ENCODE data around the gene TCEANC. TPM values are rescaled to one million over a fixed set of nuclear protein-coding genes. Genes with fewer than 3 reads are reported as not detected.
"Not testable (repeated sequence)": the region's sequence is repeated elsewhere in the genome, so short reads cannot be mapped to it uniquely, and the experiment has no call there.

Gene TCEANC, protein sequence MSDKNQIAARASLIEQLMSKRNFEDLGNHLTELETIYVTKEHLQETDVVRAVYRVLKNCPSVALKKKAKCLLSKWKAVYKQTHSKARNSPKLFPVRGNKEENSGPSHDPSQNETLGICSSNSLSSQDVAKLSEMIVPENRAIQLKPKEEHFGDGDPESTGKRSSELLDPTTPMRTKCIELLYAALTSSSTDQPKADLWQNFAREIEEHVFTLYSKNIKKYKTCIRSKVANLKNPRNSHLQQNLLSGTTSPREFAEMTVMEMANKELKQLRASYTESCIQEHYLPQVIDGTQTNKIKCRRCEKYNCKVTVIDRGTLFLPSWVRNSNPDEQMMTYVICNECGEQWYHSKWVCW
- polyA plus RNA-seq: 1 to 10 TPM in 1 of 2 donors, under 1 TPM in 1; 0.85 to 1.2 TPM

DNA sequence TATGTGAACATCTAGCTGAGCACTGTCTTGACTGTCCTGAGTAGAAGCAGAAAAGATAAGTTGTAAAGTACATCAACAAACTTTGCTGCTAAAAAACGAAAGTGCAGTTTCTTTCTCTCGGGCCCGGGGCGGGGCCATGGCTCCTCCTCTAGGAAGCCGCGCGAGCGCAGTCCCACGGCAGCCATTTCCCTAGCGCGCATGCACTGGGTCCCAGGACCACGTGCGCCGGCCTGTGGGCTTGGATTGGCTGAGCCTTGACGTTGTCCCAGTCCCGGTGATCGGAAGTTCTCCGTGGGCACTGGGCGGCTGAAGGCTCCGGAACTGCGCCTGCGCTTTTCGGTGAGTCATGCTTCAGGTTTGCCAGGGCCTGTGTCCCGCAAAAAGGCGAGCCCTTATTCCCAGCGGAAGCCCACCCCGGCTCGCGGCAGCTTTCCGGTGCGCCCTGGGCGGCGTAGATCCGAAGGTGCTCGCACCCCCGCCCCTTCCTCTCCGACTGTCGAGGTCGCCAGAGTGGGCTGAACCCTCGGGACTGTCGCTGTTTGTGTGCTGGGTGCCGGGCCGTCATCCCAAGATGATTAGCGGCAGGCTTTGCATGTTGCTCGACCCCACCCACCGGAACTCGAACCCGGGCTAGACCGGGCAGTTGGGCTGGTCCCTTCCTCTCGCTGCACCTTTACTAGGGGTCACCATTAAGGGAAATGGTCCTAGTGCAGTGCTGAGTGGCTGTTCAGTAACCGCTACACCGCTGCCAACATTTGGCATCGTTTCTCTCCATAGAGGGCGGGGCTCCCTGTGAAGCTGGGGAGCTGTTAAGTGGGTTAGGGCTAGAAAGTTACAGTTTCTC is at the start of gene TCEANC:
TSS of gene TCEANC (plus strand) at position 292 of the 844 bp plus-strand sequence. CDS start 9,368 bp downstream, outside the sequence.
- WGBS, 2 donors: 0 to 5% methylated on average over 49 to 54 of the region's 54 CpGs
- H3K27me3 ChIP-seq (ENCODE audit: control insufficient read depth in 1 of 2, insufficient read depth in 2 of 2, low read length in 2 of 2): no peaks in the 10 kb centered on the region
- H3K27ac ChIP-seq (ENCODE audit: low read depth in 2 of 2, low read length in 1 of 2): peak within 1 kb of the TSS; percentile 96 to 97
- H3K9me3 ChIP-seq (ENCODE audit: control insufficient read depth in 2 of 2, insufficient read depth in 1 of 2, low read depth in 1 of 2, low read length in 1 of 2): peaks cover 0 to 2% of the 10 kb centered on the region in 2 donors
- peak within 1 kb of the TSS; percentile 60 to 74 for H3K4me3 ChIP-seq (ENCODE audit: low read depth in 1 of 2, low read length in 2 of 2)
- no peaks in the 10 kb centered on the region for H3K4me1 ChIP-seq (ENCODE audit: control insufficient read depth in 2 of 2, insufficient read depth in 2 of 2, low read length in 1 of 2)
- H3K36me3 ChIP-seq (ENCODE audit: control insufficient read depth in 2 of 2, insufficient read depth in 2 of 2, low read length in 1 of 2): no peaks in the 10 kb centered on the region

DNA sequence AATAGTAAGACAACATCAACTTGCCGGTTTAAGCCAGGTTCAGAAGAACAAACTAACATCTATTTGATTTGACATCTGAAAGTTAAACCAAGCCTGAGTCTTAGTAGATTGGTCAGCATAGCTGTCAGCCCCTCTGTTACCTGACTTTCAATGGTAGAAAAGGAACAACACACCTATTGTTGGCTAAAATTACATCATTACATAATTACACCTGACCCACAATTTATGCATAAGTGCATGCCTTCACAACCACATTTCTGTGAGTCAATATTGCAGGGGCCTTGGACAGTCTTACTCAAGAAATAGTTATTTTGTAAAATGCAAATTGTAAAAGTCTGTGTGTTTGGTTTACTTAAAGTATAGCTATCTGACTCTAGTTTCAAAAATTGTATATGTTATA is 47.3 kb upstream of the TCEANC start:
- peaks cover 0 to 2% of the 10 kb centered on the region in 2 donors for H3K27me3 ChIP-seq (ENCODE audit: control insufficient read depth in 1 of 2, insufficient read depth in 2 of 2, low read length in 2 of 2)
- 75 to 100% methylated on average over 1 of the region's 1 CpG for WGBS, 2 donors

DNA sequence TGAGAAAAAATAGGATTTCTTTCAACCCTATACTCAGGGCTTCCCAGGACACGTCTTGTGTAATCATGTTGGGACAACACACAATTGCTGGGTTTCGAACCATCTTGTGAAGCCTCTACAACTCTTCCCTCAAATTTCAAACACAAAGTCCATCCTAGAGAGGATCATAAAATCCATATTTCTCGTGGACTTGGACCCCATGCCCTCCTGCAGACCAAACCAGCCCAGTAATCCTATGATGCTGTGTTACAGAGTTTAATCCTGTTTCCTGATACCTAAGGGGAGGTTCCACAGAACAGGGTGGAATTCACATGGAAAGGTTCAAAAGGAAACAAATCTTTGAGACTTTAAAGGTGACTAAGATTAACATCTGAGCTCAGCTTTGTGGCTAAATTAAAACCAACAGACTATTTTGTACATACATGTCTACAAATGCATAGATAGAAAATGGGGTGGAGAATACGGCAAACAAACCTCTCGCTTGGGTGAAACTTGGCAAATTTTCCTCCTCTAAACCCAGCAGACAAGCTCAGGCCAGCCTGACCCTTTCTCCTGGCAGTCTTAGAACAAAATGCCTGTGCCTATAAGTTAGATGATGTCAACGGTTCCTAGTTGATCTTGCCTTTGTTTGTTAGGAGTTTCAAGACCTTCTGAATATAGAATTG is 45.5 kb upstream of the TCEANC start:
- 40 to 46% methylated on average over 6 of the region's 6 CpGs for WGBS, 2 donors
- peak overlapping the region; percentile 48 to 78 for H3K27ac ChIP-seq (ENCODE audit: low read depth in 2 of 2, low read length in 1 of 2)

More for the DNA sequence above, 47.3 kb upstream of the TCEANC start:
- Histone ChIP-seq H3K4me1 (ENCODE audit: control insufficient read depth in 2 of 2, insufficient read depth in 2 of 2, low read length in 1 of 2) (no peaks in the 10 kb centered on the region), H3K27ac (ENCODE audit: low read depth in 2 of 2, low read length in 1 of 2) (no peak overlapping the region), H3K36me3 (ENCODE audit: control insufficient read depth in 2 of 2, insufficient read depth in 2 of 2, low read length in 1 of 2) (no peaks in the 10 kb centered on the region), H3K4me3 (ENCODE audit: low read depth in 1 of 2, low read length in 2 of 2) (no peak overlapping the region), H3K9me3 (ENCODE audit: control insufficient read depth in 2 of 2, insufficient read depth in 1 of 2, low read depth in 1 of 2, low read length in 1 of 2) (no peaks in the 10 kb centered on the region)

DNA sequence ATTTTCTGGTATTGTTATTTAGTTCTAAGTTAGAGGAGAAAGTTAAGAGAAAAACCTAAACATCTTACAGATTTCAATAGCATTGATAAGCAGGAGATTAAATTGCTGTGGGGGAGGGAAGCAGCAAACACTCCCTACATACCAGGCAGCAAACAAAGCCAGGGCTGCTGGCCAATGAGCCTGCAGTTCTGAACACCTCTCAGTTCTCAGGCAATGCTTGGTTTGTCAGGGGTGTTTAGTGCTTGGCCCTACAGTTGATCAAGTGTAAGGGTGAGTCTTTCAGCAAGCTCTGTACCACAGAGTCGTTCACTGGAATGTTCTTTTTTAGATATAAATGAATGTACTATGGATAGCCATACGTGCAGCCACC is 45.0 kb upstream of the TCEANC start:
- 33 to 44% methylated on average over 2 of the region's 2 CpGs for WGBS, 2 donors

More for the DNA sequence above, 45.5 kb upstream of the TCEANC start:
- Histone ChIP-seq H3K9me3 (ENCODE audit: control insufficient read depth in 2 of 2, insufficient read depth in 1 of 2, low read depth in 1 of 2, low read length in 1 of 2) (no peaks in the 10 kb centered on the region), H3K36me3 (ENCODE audit: control insufficient read depth in 2 of 2, insufficient read depth in 2 of 2, low read length in 1 of 2) (no peaks in the 10 kb centered on the region), H3K4me1 (ENCODE audit: control insufficient read depth in 2 of 2, insufficient read depth in 2 of 2, low read length in 1 of 2) (no peaks in the 10 kb centered on the region), H3K27me3 (ENCODE audit: control insufficient read depth in 1 of 2, insufficient read depth in 2 of 2, low read length in 2 of 2) (peaks cover 0 to 2% of the 10 kb centered on the region in 2 donors), H3K4me3 (ENCODE audit: low read depth in 1 of 2, low read length in 2 of 2) (no peak overlapping the region)

DNA sequence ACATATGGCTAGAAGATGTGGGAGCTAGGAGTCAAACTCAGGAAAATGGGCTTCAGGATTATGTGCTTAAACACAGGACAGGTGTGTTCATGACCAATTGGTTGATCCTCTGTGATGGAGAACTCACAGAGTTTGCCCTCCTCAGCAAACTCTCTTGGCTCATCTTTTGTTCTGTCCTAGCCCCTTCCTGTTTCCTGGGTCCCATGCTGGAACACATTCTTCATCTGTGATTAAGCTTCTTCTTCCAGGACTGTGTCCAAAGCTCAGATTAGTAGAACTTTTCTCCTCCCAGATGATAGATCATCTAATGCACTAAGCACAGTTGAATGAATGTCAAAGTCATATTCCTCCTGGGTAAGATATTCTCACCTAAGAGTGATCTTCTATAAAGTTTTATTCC is 38.8 kb upstream of the TCEANC start:
- H3K27ac ChIP-seq (ENCODE audit: low read depth in 2 of 2, low read length in 1 of 2): no peak overlapping the region
- H3K4me3 ChIP-seq (ENCODE audit: low read depth in 1 of 2, low read length in 2 of 2): no peak overlapping the region
- no peaks in the 10 kb centered on the region for H3K9me3 ChIP-seq (ENCODE audit: control insufficient read depth in 2 of 2, insufficient read depth in 1 of 2, low read depth in 1 of 2, low read length in 1 of 2)
- no peaks in the 10 kb centered on the region for H3K36me3 ChIP-seq (ENCODE audit: control insufficient read depth in 2 of 2, insufficient read depth in 2 of 2, low read length in 1 of 2)
- peaks cover 0 to 2% of the 10 kb centered on the region in 2 donors for H3K27me3 ChIP-seq (ENCODE audit: control insufficient read depth in 1 of 2, insufficient read depth in 2 of 2, low read length in 2 of 2)
- no peaks in the 10 kb centered on the region for H3K4me1 ChIP-seq (ENCODE audit: control insufficient read depth in 2 of 2, insufficient read depth in 2 of 2, low read length in 1 of 2)

More for the DNA sequence above, 45.0 kb upstream of the TCEANC start:
- Histone ChIP-seq H3K4me1 (ENCODE audit: control insufficient read depth in 2 of 2, insufficient read depth in 2 of 2, low read length in 1 of 2) (no peaks in the 10 kb centered on the region), H3K36me3 (ENCODE audit: control insufficient read depth in 2 of 2, insufficient read depth in 2 of 2, low read length in 1 of 2) (no peaks in the 10 kb centered on the region), H3K27ac (ENCODE audit: low read depth in 2 of 2, low read length in 1 of 2) (peak overlapping the region in 1 of 2 donors; percentile 78), H3K27me3 (ENCODE audit: control insufficient read depth in 1 of 2, insufficient read depth in 2 of 2, low read length in 2 of 2) (peaks cover 0 to 2% of the 10 kb centered on the region in 2 donors), H3K4me3 (ENCODE audit: low read depth in 1 of 2, low read length in 2 of 2) (peak overlapping the region in 1 of 2 donors; percentile 16), H3K9me3 (ENCODE audit: control insufficient read depth in 2 of 2, insufficient read depth in 1 of 2, low read depth in 1 of 2, low read length in 1 of 2) (no peaks in the 10 kb centered on the region)

DNA sequence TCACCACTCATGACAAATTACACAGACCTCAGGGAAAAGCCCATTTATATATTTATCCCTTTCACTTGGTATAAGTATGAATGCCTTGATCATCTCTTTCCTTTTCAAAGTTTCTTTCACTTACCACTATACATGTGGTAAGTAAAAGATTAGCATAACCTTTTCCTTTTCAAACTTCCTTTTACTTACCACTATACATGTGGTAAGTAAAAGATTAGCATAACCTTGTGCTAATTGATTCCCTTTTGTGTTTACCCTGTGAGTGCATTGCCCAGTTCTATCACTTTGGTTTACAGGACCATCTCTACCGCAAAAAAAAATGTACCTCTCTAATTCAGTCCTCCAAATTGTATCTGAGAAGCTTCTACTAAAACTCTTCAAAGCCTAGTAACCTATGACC is 32.7 kb upstream of the TCEANC start:
- peaks cover 0 to 3% of the 10 kb centered on the region in 2 donors for H3K9me3 ChIP-seq (ENCODE audit: control insufficient read depth in 2 of 2, insufficient read depth in 1 of 2, low read depth in 1 of 2, low read length in 1 of 2)
- no peak overlapping the region for H3K4me3 ChIP-seq (ENCODE audit: low read depth in 1 of 2, low read length in 2 of 2)
- H3K27me3 ChIP-seq (ENCODE audit: control insufficient read depth in 1 of 2, insufficient read depth in 2 of 2, low read length in 2 of 2): peaks cover 0 to 2% of the 10 kb centered on the region in 2 donors
- H3K36me3 ChIP-seq (ENCODE audit: control insufficient read depth in 2 of 2, insufficient read depth in 2 of 2, low read length in 1 of 2): no peaks in the 10 kb centered on the region
- H3K4me1 ChIP-seq (ENCODE audit: control insufficient read depth in 2 of 2, insufficient read depth in 2 of 2, low read length in 1 of 2): no peaks in the 10 kb centered on the region
- 24 to 62% methylated on average over 1 of the region's 1 CpG for WGBS, 2 donors
- H3K27ac ChIP-seq (ENCODE audit: low read depth in 2 of 2, low read length in 1 of 2): no peak overlapping the region

DNA sequence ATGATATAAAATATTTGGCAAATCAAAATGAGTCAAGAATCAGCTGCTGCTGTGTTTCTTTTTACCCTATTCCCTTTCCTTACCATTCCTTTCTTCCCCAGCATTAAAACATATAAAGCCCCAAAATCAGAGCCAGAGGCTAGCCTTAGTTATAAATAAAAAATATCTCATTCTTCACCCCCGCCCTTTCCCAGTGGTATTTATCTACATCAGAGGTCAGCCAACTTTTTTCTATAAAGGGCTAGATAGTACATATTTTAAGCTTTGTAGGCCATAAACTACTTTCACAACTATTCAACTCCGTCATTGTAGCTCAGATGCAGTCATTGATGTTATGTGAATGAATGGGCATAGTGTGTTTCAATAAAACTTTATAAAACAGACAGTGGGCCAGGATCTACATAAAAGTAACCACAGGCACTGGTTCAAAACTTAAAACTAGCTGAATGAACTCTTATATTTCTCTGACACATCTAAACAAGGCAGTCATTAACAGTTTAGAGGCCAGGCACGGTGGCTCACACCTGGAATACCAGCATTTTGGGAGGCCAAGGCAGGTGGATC is 30.5 kb upstream of the TCEANC start:
- Histone ChIP-seq H3K27me3 (ENCODE audit: control insufficient read depth in 1 of 2, insufficient read depth in 2 of 2, low read length in 2 of 2) (peaks cover 0 to 2% of the 10 kb centered on the region in 2 donors), H3K27ac (ENCODE audit: low read depth in 2 of 2, low read length in 1 of 2) (no peak overlapping the region), H3K4me3 (ENCODE audit: low read depth in 1 of 2, low read length in 2 of 2) (no peak overlapping the region), H3K36me3 (ENCODE audit: control insufficient read depth in 2 of 2, insufficient read depth in 2 of 2, low read length in 1 of 2) (no peaks in the 10 kb centered on the region), H3K4me1 (ENCODE audit: control insufficient read depth in 2 of 2, insufficient read depth in 2 of 2, low read length in 1 of 2) (no peaks in the 10 kb centered on the region), H3K9me3 (ENCODE audit: control insufficient read depth in 2 of 2, insufficient read depth in 1 of 2, low read depth in 1 of 2, low read length in 1 of 2) (peaks cover 0 to 3% of the 10 kb centered on the region in 2 donors)
- WGBS, 2 donors: 68 to 75% methylated on average over 3 of the region's 3 CpGs

DNA sequence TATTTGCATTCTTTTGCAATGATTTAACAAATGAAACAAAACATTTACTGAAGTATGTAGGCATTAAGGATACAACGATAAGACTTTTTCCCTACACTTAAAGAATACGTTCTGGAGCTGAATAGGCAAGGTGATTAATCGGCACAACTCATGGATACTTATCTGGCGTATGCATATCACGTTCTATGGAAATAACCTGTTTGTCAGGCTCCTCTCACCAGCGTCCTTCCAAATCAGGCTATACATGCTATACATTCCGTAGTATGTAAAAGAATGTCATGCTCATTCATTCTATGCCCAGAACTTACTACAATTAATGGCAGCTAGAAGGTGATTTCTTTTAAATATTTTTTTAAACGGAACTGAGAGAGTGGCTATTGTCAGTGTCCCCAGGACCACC is 25.6 kb upstream of the TCEANC start:
- Histone ChIP-seq H3K27ac (ENCODE audit: low read depth in 2 of 2, low read length in 1 of 2) (no peak overlapping the region), H3K4me1 (ENCODE audit: control insufficient read depth in 2 of 2, insufficient read depth in 2 of 2, low read length in 1 of 2) (no peaks in the 10 kb centered on the region), H3K36me3 (ENCODE audit: control insufficient read depth in 2 of 2, insufficient read depth in 2 of 2, low read length in 1 of 2) (no peaks in the 10 kb centered on the region), H3K9me3 (ENCODE audit: control insufficient read depth in 2 of 2, insufficient read depth in 1 of 2, low read depth in 1 of 2, low read length in 1 of 2) (peaks cover 0 to 3% of the 10 kb centered on the region in 2 donors), H3K27me3 (ENCODE audit: control insufficient read depth in 1 of 2, insufficient read depth in 2 of 2, low read length in 2 of 2) (no peaks in the 10 kb centered on the region), H3K4me3 (ENCODE audit: low read depth in 1 of 2, low read length in 2 of 2) (no peak overlapping the region)
- 69 to 83% methylated on average over 8 of the region's 8 CpGs for WGBS, 2 donors

DNA sequence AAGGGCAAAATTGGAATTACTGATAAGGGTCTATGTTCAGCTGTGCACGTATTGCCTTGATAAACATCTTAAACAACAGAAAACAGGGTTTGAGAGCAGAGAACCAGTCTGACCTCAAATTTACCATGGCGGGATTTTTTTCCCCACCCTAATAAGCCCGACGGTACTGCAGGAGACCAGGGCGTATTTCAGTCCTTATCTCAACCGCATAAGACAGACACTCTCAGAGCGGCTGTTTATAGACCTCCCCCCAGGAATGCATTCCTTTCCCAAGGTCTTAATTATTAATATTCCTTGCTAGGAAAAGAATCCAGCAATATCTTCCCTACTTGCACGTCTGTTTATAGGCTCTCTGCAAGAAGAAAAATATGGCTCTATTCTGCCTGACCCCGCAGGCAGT is 15.7 kb upstream of the TCEANC start:
- H3K4me1 ChIP-seq (ENCODE audit: control insufficient read depth in 2 of 2, insufficient read depth in 2 of 2, low read length in 1 of 2); H3K36me3 ChIP-seq (ENCODE audit: control insufficient read depth in 2 of 2, insufficient read depth in 2 of 2, low read length in 1 of 2); H3K27ac ChIP-seq (ENCODE audit: low read depth in 2 of 2, low read length in 1 of 2); H3K9me3 ChIP-seq (ENCODE audit: control insufficient read depth in 2 of 2, insufficient read depth in 1 of 2, low read depth in 1 of 2, low read length in 1 of 2); H3K4me3 ChIP-seq (ENCODE audit: low read depth in 1 of 2, low read length in 2 of 2); H3K27me3 ChIP-seq (ENCODE audit: control insufficient read depth in 1 of 2, insufficient read depth in 2 of 2, low read length in 2 of 2): not testable (repeated sequence)
- 89 to 95% methylated on average over 9 of the region's 9 CpGs for WGBS, 2 donors
